HepG2 (cell line): ENCODE measurements around the gene SGMS1. TPM values are rescaled to one million over a fixed set of nuclear protein-coding genes. Genes with fewer than 3 reads are reported as not detected.
A peak's percentile ranks its signal among the peaks of the same experiment; 100 is the strongest.

Experiments used
- CC2D1A ChIP-seq: sonication (generic); formaldehyde crosslinking; IDR thresholded peaks from 2 replicates; pipeline ENCODE4 v1.8.1; 2023; ENCODE audit warnings: mild to moderate bottlenecking, missing genetic modification reagents
- ELF3 ChIP-seq: IDR thresholded peaks from 2 replicates; pipeline ENCODE4 v1.6.1; 2016; ENCODE audit warnings: missing genetic modification reagents, missing compliant biosample characterization
- GRHL1 ChIP-seq: sonication (generic); formaldehyde crosslinking; conservative IDR thresholded peaks from 2 replicates; pipeline ENCODE4 v1.8.0; 2022; ENCODE audit warnings: missing genetic modification reagents
- HNF1B ChIP-seq: sonication (generic); formaldehyde crosslinking; IDR thresholded peaks from 2 replicates; pipeline ENCODE4 v1.5.1; 2020; ENCODE audit warnings: mild to moderate bottlenecking, moderate library complexity, missing genetic modification reagents
- NFIB ChIP-seq: sonication (generic); formaldehyde crosslinking; IDR thresholded peaks from 2 replicates; pipeline ENCODE4 v1.9.0; 2021; ENCODE audit warnings: missing genetic modification reagents, mild to moderate bottlenecking, borderline replicate concordance
- NFYB ChIP-seq: sonication (generic); formaldehyde crosslinking; IDR thresholded peaks from 2 replicates; pipeline ENCODE4 v1.4.0; 2020; ENCODE audit warnings: missing genetic modification reagents
- PAX8 ChIP-seq: sonication (generic); formaldehyde crosslinking; IDR thresholded peaks from 2 replicates; pipeline ENCODE4 v1.8.0; 2022; ENCODE audit warnings: mild to moderate bottlenecking, missing genetic modification reagents, borderline replicate concordance
- PRPF4 ChIP-seq: fragments of 200-400 bp; formaldehyde crosslinking; IDR thresholded peaks from 2 replicates; pipeline ENCODE4 v1.6.1; 2016; ENCODE audit warnings: low read length, low read depth; ENCODE audit not compliant: poor library complexity, severe bottlenecking
- RBM39 ChIP-seq: fragments of 200-400 bp; formaldehyde crosslinking; IDR thresholded peaks from one replicate; pipeline ENCODE4 v1.6.1; 2018; ENCODE audit warnings: antibody characterized with exemption, mild to moderate bottlenecking, low read depth, low read length; ENCODE audit not compliant: poor library complexity, severe bottlenecking
- SRSF9 ChIP-seq: fragments of 200-400 bp; formaldehyde crosslinking; IDR thresholded peaks from 2 replicates; pipeline ENCODE4 v1.6.1; 2018; ENCODE audit warnings: borderline replicate concordance, mild to moderate bottlenecking, low read depth, low read length; ENCODE audit not compliant: insufficient read depth, poor library complexity, severe bottlenecking
- TBL1XR1 ChIP-seq: fragments of 150-350 bp; IDR thresholded peaks from 2 replicates; pipeline ENCODE4 v1.6.1; 2014; ENCODE audit warnings: borderline replicate concordance, low read length; ENCODE audit not compliant: partially characterized antibody
- ZKSCAN8 ChIP-seq: IDR thresholded peaks from 2 replicates; pipeline ENCODE4 v1.6.1; 2016; ENCODE audit warnings: borderline replicate concordance, missing genetic modification reagents, missing compliant biosample characterization
- ZNF24 ChIP-seq: fragments of 450-650 bp; IDR thresholded peaks from 2 replicates; pipeline ENCODE4 v1.6.1; 2017; ENCODE audit warnings: antibody characterized with exemption, mild to moderate bottlenecking
- ZNF274 ChIP-seq: sonication (generic); formaldehyde crosslinking; IDR thresholded peaks from 2 replicates; pipeline ENCODE4 v1.5.1; 2020; ENCODE audit warnings: mild to moderate bottlenecking, missing genetic modification reagents
- ZNF362 ChIP-seq: sonication (generic); formaldehyde crosslinking; IDR thresholded peaks from 2 replicates; pipeline ENCODE4 v1.4.0; 2020; ENCODE audit warnings: missing genetic modification reagents, mild to moderate bottlenecking, borderline replicate concordance
- ZNF646 ChIP-seq: sonication (generic); formaldehyde crosslinking; IDR thresholded peaks from 2 replicates; pipeline ENCODE4 v1.9.0; 2021; ENCODE audit warnings: mild to moderate bottlenecking, missing genetic modification reagents
- ZNF7 ChIP-seq: IDR thresholded peaks from 2 replicates; pipeline ENCODE4 v1.6.1; 2016; ENCODE audit warnings: missing biosample characterization, missing genetic modification reagents
- ZNF879 ChIP-seq: sonication (generic); formaldehyde crosslinking; IDR thresholded peaks from 2 replicates; pipeline ENCODE4 v1.8.1; 2023; ENCODE audit warnings: missing genetic modification reagents
- ZSCAN30 ChIP-seq: sonication (generic); formaldehyde crosslinking; IDR thresholded peaks from 2 replicates; pipeline ENCODE4 v1.5.0; 2020; ENCODE audit warnings: mild to moderate bottlenecking, missing genetic modification reagents
- polyA plus RNA-seq, 8 experiments: library from polyadenylated mRNA; depleted of rRNA in 3 of 8; stranded (reverse) in 7 of 8; unstranded in 1 of 8; fragments of >200 nt; fragmentation: Illumina TruSeq in 4 of 8; extraction: Trizol in 4 of 8; gene quantifications; 2 replicates each; pipeline versions ENCODE4 v1.2.1 to v1.2.3, GENCODE V29; 2011 to 2016; ENCODE audit warnings: low read depth in 4 of 8, missing spikeins in 1 of 8, mixed read lengths in 1 of 8; ENCODE audit not compliant: insufficient read depth in 1 of 8
- total RNA-seq, 5 experiments: library from RNA; depleted of rRNA; stranded (reverse); fragments of >200 nt; fragmentation: Illumina TruSeq; extraction: Trizol; gene quantifications; 2 replicates each; pipeline ENCODE4 v1.2.3, GENCODE V29; 2016; ENCODE audit warnings: low read depth in 1 of 5

The SGMS1 gene
- total and polyA plus RNA-seq, 2 of the 13 experiments (the other 11 are each of a cell fraction or from before 2014, with no cell fraction given): 6.5 to 15.1 TPM

- TF ChIP-seq RBM39: peak; percentile 92
- no peak for TF ChIP-seq ZNF879 (CRISPR knock-in tag)
- no peak for TF ChIP-seq GRHL1
- no peak for TF ChIP-seq ZKSCAN8
- TF ChIP-seq ZNF7 (CRISPR knock-in tag): no peak
- no peak for TF ChIP-seq NFYB (CRISPR knock-in tag)
- TF ChIP-seq ZNF24: no peak
- no peak; the same call in none of the 2 replicates for TF ChIP-seq ELF3 (CRISPR knock-in tag)
- TF ChIP-seq ZNF362 (CRISPR knock-in tag): no peak
- TF ChIP-seq CC2D1A (CRISPR knock-in tag): no peak
- TF ChIP-seq HNF1B (CRISPR knock-in tag): no peak
- TF ChIP-seq PRPF4: no peak
- no peak for TF ChIP-seq PAX8 (CRISPR knock-in tag)
- TF ChIP-seq TBL1XR1: no peak
- TF ChIP-seq ZNF274 (CRISPR knock-in tag): no peak; the same call in 1 of the 2 replicates
- TF ChIP-seq ZNF646 (CRISPR knock-in tag): no peak
- no peak for TF ChIP-seq ZSCAN30 (CRISPR knock-in tag)
- no peak for TF ChIP-seq SRSF9
- no peak for TF ChIP-seq NFIB (CRISPR knock-in tag)
Observed at GRCh38 chr10:50624866-50625501, 1.2 kb upstream of the SGMS1 start (continued).
